ENCODE measurements around the gene MYBBP1A. TPM values are rescaled to one million over a fixed set of nuclear protein-coding genes. Genes with fewer than 3 reads are reported as not detected.
"Not testable (repeated sequence)": the region's sequence is repeated elsewhere in the genome, so short reads cannot be mapped to it uniquely, and the experiment has no call there.

MYBBP1A gene
- total and polyA plus RNA-seq, 2 of the 13 experiments (the other 11 are each of a cell fraction or from before 2014, with no cell fraction given): 18.6 to 54.8 TPM

DNA sequence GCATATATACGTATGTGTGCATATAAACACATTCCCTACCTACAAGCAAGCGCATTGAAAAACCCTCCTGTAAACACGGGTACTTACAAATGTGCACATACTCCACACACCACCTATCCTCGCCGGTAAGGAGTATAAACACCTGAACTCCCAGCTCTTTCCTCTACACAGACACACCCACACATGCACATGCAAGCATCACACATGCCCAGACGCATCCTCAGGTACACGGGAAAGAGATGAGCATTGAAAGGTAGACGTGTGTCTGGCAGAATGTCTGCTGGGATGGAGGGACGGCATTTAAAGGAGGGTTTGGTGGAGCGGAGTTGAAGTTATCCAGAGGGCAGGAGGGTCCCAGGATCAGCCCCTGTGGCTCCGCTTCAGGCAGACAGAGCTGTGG is 24.5 kb upstream of the MYBBP1A start (continued):
- TF ChIP-seq TRIM24 (CRISPR knock-in tag; IDR thresholded peaks at IDR 0.05) (no peak), MAZ (IDR thresholded peaks at IDR 0.05; ENCODE audit: borderline replicate concordance, low read depth, low read length) (no peak), MAZ (CRISPR knock-in tag; IDR thresholded peaks at IDR 0.05; ENCODE audit: low read depth) (no peak), HNF4A (CRISPR knock-in tag; IDR thresholded peaks at IDR 0.05) (no peak), ZNF17 (CRISPR knock-in tag; IDR thresholded peaks at IDR 0.05) (no peak), HDAC1 (CRISPR knock-in tag; IDR thresholded peaks at IDR 0.05) (no peak), ZNF614 (CRISPR knock-in tag; IDR thresholded peaks at IDR 0.05; ENCODE audit: borderline replicate concordance) (no peak)

DNA sequence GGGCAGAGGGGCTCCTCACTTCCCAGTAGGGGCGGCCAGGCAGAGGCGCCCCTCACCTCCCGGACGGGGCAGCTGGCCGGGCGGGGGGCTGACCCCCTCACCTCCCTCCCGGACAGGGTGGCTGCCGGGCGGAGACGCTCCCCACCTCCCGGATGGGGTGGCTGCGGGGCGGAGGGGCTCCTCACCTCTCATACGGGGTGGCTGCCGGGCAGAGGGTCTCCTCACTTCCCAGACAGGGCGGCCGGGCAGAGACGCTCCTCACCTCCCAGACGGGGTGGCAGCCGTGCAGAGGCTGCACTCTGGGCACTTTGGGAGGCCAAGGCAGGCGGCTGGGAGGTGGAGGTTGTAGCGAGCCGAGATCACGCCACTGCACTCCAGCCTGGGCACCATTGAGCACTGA is 23.2 kb upstream of the MYBBP1A start:
- H4K20me1 ChIP-seq (ENCODE audit: insufficient read depth, low read length); intact Hi-C loops (cut with micrococcal nuclease; ENCODE audit: unreplicated experiment); in situ Hi-C loops (cut with HindIII; ENCODE audit: extremely low pct_ligation_motif_present, low pct_unique_long_range_greater_than_20kb); H3K9ac ChIP-seq (ENCODE audit: insufficient read depth, low read depth, low read length); H3K4me3 ChIP-seq (replicated peaks in 1 of 3; ENCODE audit: insufficient read depth in 1 of 3, low read depth in 2 of 3, low read length in 3 of 3); BruUV-seq (replicated peaks); H3K79me2 ChIP-seq (ENCODE audit: insufficient read depth, low read length); H2AFZ ChIP-seq (ENCODE audit: low read length); H3K36me3 ChIP-seq (replicated peaks in 1 of 2; ENCODE audit: control insufficient read depth in 1 of 2, insufficient read depth in 2 of 2, low read length in 2 of 2); CTCF ChIA-PET (ENCODE audit: low intra/inter-chr PET ratio, low total read pairs); DNase-seq (ENCODE audit: low spot score); H3K27ac ChIP-seq (ENCODE audit: extremely low read length, insufficient read depth, low read length); FAIRE-seq; H3K9me3 ChIP-seq (ENCODE audit: low read length); ATAC-seq; H3K4me2 ChIP-seq (ENCODE audit: low read depth, low read length): not testable (repeated sequence)
- WGBS (ENCODE audit: low lambda C conversion rate): 91% methylated on average over 7 of the region's 24 CpGs
- POLR2A ChIA-PET: interaction anchor here (2.2 kb wide), 1 partner anchor 11 kb away, joined by 18 read pairs; no protein-coding TSS in a partner anchor
- H3K27me3 ChIP-seq (ENCODE audit: control insufficient read depth in 1 of 2, insufficient read depth in 2 of 2, low read length in 2 of 2): peaks cover 2 to 26% of the 10 kb centered on the region in 2 experiments; a peak in 4 of 5 replicates
- peaks cover 77% of the 10 kb centered on the region for H3K4me1 ChIP-seq (ENCODE audit: insufficient read depth, low read length)
